HEK293 (cell line): Measurements from ENCODE around the gene PFDN5.

Source experiments
- CTCF ChIA-PET: fragments of 350-600 bp; formaldehyde crosslinking; extraction: SDS; loops from one replicate; lab custom pipeline; 2021; ENCODE audit warnings: antibody characterized with exemption; lab: Yijun Ruan, JAX
- POLR2A ChIA-PET: fragments of 300-600 bp; formaldehyde crosslinking; extraction: SDS; loops from one replicate; lab custom pipeline; 2020; ENCODE audit warnings: antibody characterized with exemption, inconsistent platforms; lab: Yijun Ruan, JAX
- H3K27ac ChIP-seq: fragments of 200-500 bp; sonication (Bioruptor generic); 2 replicates; pipeline ENCODE4 v1.5.1; 2014; ENCODE audit warnings: low read depth, low read length, control low read depth, inconsistent platforms; ENCODE audit errors: extremely low read depth
- H3K36me3 ChIP-seq, 2 experiments: fragments of 200-500 bp in 1 of 2; sonication (Bioruptor generic) in 1 of 2; 1 replicate in 1 of 2; 2 replicates in 1 of 2; pipeline ENCODE4 v1.5.1; 2014 to 2017; ENCODE audit warnings: inconsistent platforms in 2 of 2, low read length in 2 of 2; ENCODE audit not compliant: control insufficient read depth in 2 of 2, insufficient read depth in 1 of 2
- H3K4me1 ChIP-seq: fragments of 200-500 bp; sonication (Bioruptor generic); 2 replicates; pipeline ENCODE4 v1.5.1; 2014; ENCODE audit warnings: mild to moderate bottlenecking, low read length, inconsistent platforms; ENCODE audit not compliant: control insufficient read depth, insufficient read depth
- H3K4me3 ChIP-seq: 2 replicates; pipeline ENCODE4 v1.5.1; 2011; ENCODE audit warnings: low read depth, mild to moderate bottlenecking, control low read depth, low read length, moderate library complexity
- H3K9me3 ChIP-seq: fragments of 200-500 bp; sonication (Bioruptor generic); 2 replicates; pipeline ENCODE4 v1.5.1; 2014; ENCODE audit warnings: low read depth, low read length, inconsistent platforms; ENCODE audit not compliant: control insufficient read depth, insufficient read depth
- KLF17 ChIP-seq: fragments of 450-650 bp; formaldehyde crosslinking; IDR thresholded peaks from 2 replicates; pipeline ENCODE4 v1.5.1; 2016; ENCODE audit warnings: missing biosample characterization, missing genetic modification characterization
- SCRT2 ChIP-seq: fragments of 450-650 bp; formaldehyde crosslinking; IDR thresholded peaks from 2 replicates; pipeline ENCODE4 v1.5.1; 2016; ENCODE audit warnings: missing biosample characterization, missing genetic modification characterization
- SP3 ChIP-seq: fragments of 450-650 bp; formaldehyde crosslinking; IDR thresholded peaks from 2 replicates; pipeline ENCODE4 v1.5.1; 2016; ENCODE audit warnings: missing biosample characterization, missing genetic modification characterization
- ZBTB21 ChIP-seq: fragments of 450-650 bp; formaldehyde crosslinking; IDR thresholded peaks from 2 replicates; pipeline ENCODE4 v1.5.1; 2017; ENCODE audit warnings: missing biosample characterization, missing genetic modification characterization
- ZNF133 ChIP-seq: fragments of 450-650 bp; formaldehyde crosslinking; IDR thresholded peaks from 2 replicates; pipeline ENCODE4 v1.5.1; 2016; ENCODE audit warnings: missing biosample characterization, missing genetic modification characterization
- ZNF26 ChIP-seq: fragments of 450-650 bp; formaldehyde crosslinking; IDR thresholded peaks from 2 replicates; pipeline ENCODE4 v1.5.1; 2016; ENCODE audit warnings: missing biosample characterization, missing genetic modification characterization
- ZNF398 ChIP-seq: fragments of 450-650 bp; formaldehyde crosslinking; IDR thresholded peaks from 2 replicates; pipeline ENCODE4 v1.5.1; 2017; ENCODE audit warnings: missing biosample characterization, missing genetic modification characterization
- ZNF600 ChIP-seq: fragments of 450-650 bp; formaldehyde crosslinking; IDR thresholded peaks from 2 replicates; pipeline ENCODE4 v1.5.1; 2016; ENCODE audit warnings: missing biosample characterization, missing genetic modification characterization
- ZNF658 ChIP-seq: fragments of 450-650 bp; formaldehyde crosslinking; IDR thresholded peaks from 2 replicates; pipeline ENCODE4; 2016; ENCODE audit warnings: missing biosample characterization, missing genetic modification characterization
- ZNF660 ChIP-seq: fragments of 450-650 bp; IDR thresholded peaks from 2 replicates; pipeline ENCODE4 v1.5.1; 2018; ENCODE audit warnings: missing biosample characterization, mild to moderate bottlenecking, missing genetic modification characterization
- ZNF664 ChIP-seq: fragments of 450-650 bp; formaldehyde crosslinking; IDR thresholded peaks from 2 replicates; pipeline ENCODE4 v1.5.1; 2016; ENCODE audit warnings: missing biosample characterization, missing genetic modification characterization
- TF ChIP-seq, protein P1 (sequence below): fragments of 450-650 bp; IDR thresholded peaks from 2 replicates; pipeline ENCODE4 v1.5.1; 2018; ENCODE audit warnings: missing biosample characterization, missing genetic modification characterization
- TF ChIP-seq, protein P2 (sequence below): fragments of 450-650 bp; formaldehyde crosslinking; IDR thresholded peaks from 2 replicates; pipeline ENCODE4 v1.5.1; 2016; ENCODE audit warnings: missing biosample characterization, missing genetic modification characterization
- TF ChIP-seq, protein P3 (sequence below): fragments of 450-650 bp; formaldehyde crosslinking; IDR thresholded peaks from 2 replicates; pipeline ENCODE4 v1.5.1; 2016; ENCODE audit warnings: missing biosample characterization, missing genetic modification characterization, low read depth

Gene PFDN5

GRCh38 chr12:53340398-53340797 is 45.1 kb downstream of the PFDN5 start:
- no peaks in the 10 kb centered on the region for H3K4me1 ChIP-seq
- TF ChIP-seq ZNF26 (tag by site-specific recombination) (no peak), ZNF133 (tag by site-specific recombination) (no peak), ZNF658 (no peak), ZNF398 (tag by site-specific recombination) (no peak), ZNF660 (tag by site-specific recombination) (no peak), ZNF600 (tag by site-specific recombination) (no peak)
- TF ChIP-seq, protein P1, sequence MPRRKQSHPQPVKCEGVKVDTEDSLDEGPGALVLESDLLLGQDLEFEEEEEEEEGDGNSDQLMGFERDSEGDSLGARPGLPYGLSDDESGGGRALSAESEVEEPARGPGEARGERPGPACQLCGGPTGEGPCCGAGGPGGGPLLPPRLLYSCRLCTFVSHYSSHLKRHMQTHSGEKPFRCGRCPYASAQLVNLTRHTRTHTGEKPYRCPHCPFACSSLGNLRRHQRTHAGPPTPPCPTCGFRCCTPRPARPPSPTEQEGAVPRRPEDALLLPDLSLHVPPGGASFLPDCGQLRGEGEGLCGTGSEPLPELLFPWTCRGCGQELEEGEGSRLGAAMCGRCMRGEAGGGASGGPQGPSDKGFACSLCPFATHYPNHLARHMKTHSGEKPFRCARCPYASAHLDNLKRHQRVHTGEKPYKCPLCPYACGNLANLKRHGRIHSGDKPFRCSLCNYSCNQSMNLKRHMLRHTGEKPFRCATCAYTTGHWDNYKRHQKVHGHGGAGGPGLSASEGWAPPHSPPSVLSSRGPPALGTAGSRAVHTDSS = no peak
- CTCF ChIA-PET = interaction anchor here (1.0 to 7.0 kb wide), 2 partner anchors 12 to 13 kb away, joined by 6 to 156 read pairs; partner anchors contain the start of gene AAAS
- H3K27ac ChIP-seq = no peak overlapping the region
- no peak overlapping the region for H3K4me3 ChIP-seq
- H3K36me3 ChIP-seq = no peaks in the 10 kb centered on the region
- POLR2A ChIA-PET = no interaction called here
- no peaks in the 10 kb centered on the region for H3K9me3 ChIP-seq

- CTCF ChIA-PET = interaction anchor here (1.8 to 7.0 kb wide), 3 partner anchors 9 to 79 kb away, joined by 11 to 156 read pairs (median 22); partner anchors contain the start of genes AAAS and AMHR2
- TF ChIP-seq KLF17 (tag by site-specific recombination) (no peak), ZNF664 (peak; percentile 90)
- TF ChIP-seq, all 188 proteins: peak for 1
- POLR2A ChIA-PET = interaction anchor here (1.7 kb wide), 1 partner anchor 16 kb away, joined by 5 read pairs; no protein-coding TSS in a partner anchor
These were observed 48.1 kb downstream of the PFDN5 start for GRCh38 chr12:53343449-53343848.

GRCh38 chr12:53343969-53344368 is 48.6 kb downstream of the PFDN5 start:
- CTCF ChIA-PET = interaction anchor here (1.1 to 7.0 kb wide), 6 partner anchors 9 to 131 kb away, joined by 5 to 156 read pairs (median 16); partner anchors contain the start of genes AAAS, AMHR2 and SP7
- TF ChIP-seq SCRT2 (no peak), SP3 (tag by site-specific recombination) (no peak), ZBTB21 (tag by site-specific recombination) (no peak)
- TF ChIP-seq, protein P2, sequence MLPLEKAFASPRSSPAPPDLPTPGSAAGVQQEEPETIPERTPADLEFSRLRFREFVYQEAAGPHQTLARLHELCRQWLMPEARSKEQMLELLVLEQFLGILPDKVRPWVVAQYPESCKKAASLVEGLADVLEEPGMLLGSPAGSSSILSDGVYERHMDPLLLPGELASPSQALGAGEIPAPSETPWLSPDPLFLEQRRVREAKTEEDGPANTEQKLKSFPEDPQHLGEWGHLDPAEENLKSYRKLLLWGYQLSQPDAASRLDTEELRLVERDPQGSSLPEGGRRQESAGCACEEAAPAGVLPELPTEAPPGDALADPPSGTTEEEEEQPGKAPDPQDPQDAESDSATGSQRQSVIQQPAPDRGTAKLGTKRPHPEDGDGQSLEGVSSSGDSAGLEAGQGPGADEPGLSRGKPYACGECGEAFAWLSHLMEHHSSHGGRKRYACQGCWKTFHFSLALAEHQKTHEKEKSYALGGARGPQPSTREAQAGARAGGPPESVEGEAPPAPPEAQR (tag by site-specific recombination) = no peak
- TF ChIP-seq, protein P3, sequence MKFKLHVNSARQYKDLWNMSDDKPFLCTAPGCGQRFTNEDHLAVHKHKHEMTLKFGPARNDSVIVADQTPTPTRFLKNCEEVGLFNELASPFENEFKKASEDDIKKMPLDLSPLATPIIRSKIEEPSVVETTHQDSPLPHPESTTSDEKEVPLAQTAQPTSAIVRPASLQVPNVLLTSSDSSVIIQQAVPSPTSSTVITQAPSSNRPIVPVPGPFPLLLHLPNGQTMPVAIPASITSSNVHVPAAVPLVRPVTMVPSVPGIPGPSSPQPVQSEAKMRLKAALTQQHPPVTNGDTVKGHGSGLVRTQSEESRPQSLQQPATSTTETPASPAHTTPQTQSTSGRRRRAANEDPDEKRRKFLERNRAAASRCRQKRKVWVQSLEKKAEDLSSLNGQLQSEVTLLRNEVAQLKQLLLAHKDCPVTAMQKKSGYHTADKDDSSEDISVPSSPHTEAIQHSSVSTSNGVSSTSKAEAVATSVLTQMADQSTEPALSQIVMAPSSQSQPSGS = no peak
- Histone ChIP-seq H3K4me3 (no peak overlapping the region), H3K9me3 (no peaks in the 10 kb centered on the region), H3K4me1 (no peaks in the 10 kb centered on the region), H3K36me3 (no peaks in the 10 kb centered on the region), H3K27ac (no peak overlapping the region)
- POLR2A ChIA-PET = interaction anchor here (1.1 to 2.3 kb wide), 8 partner anchors 8 to 156 kb away, joined by 3 to 20 read pairs (median 16); partner anchors contain the start of genes AAAS, MAP3K12, PFDN5 and SP1

More at GRCh38 chr12:53343449-53343848, 48.1 kb downstream of the PFDN5 start:
- H3K9me3 ChIP-seq = no peaks in the 10 kb centered on the region
- no peaks in the 10 kb centered on the region for H3K4me1 ChIP-seq
- no peaks in the 10 kb centered on the region for H3K36me3 ChIP-seq
- no peak overlapping the region for H3K27ac ChIP-seq
- H3K4me3 ChIP-seq = no peak overlapping the region
